ENCODE measurements around the gene ARHGEF1.
"Not testable (repeated sequence)": the region's sequence is repeated elsewhere in the genome, so short reads cannot be mapped to it uniquely, and the experiment has no call there.

DNA sequence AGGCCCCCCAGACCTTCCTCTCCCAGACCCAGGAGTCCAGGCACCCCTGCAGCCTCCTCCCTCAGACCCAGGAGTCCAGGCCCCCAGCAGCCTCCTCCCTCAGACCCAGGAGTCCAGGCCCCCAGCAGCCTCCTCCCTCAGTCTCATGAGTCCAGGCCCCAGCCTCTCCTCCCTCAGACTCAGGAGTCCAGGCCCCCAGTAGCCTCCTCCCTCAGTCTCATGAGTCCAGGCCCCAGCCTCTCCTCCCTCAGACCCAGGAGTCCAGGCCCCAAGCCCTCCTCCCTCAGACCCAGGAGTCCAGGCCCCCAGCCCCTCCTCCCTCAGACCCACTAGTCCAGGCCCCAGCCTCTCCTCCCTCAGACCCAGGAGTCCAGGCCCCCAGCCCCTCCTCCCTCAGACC, 56.2 kb downstream of the ARHGEF1 start:
- TF ChIP-seq, protein P1, sequence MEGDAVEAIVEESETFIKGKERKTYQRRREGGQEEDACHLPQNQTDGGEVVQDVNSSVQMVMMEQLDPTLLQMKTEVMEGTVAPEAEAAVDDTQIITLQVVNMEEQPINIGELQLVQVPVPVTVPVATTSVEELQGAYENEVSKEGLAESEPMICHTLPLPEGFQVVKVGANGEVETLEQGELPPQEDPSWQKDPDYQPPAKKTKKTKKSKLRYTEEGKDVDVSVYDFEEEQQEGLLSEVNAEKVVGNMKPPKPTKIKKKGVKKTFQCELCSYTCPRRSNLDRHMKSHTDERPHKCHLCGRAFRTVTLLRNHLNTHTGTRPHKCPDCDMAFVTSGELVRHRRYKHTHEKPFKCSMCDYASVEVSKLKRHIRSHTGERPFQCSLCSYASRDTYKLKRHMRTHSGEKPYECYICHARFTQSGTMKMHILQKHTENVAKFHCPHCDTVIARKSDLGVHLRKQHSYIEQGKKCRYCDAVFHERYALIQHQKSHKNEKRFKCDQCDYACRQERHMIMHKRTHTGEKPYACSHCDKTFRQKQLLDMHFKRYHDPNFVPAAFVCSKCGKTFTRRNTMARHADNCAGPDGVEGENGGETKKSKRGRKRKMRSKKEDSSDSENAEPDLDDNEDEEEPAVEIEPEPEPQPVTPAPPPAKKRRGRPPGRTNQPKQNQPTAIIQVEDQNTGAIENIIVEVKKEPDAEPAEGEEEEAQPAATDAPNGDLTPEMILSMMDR (conservative IDR thresholded peaks at IDR 0.05; ENCODE audit: low read depth, low read length) = not testable (repeated sequence)
- not testable (repeated sequence) for TF ChIP-seq EZH2 (IDR thresholded peaks at IDR 0.05; ENCODE audit: low read length, unreplicated experiment)
